HL-60 (cell line): ENCODE data around the gene ERCC4.

Experiments
- DNase-seq, 2 experiments: peaks; one replicate each; pipeline ENCODE4 v3.0.0-alpha.2; 2010 to 2020; ENCODE audit warnings: low read depth in 1 of 2, low spot score in 1 of 2
- H3K27ac ChIP-seq: fragments of 250-450 bp; sonication (Bioruptor Pico); replicated peaks from 2 replicates; pipeline ENCODE4 v1.5.1; 2020; ENCODE audit warnings: mild to moderate bottlenecking, moderate library complexity
- H3K27me3 ChIP-seq: fragments of 250-450 bp; sonication (Bioruptor Pico); 2 replicates; pipeline ENCODE4 v1.5.1; 2021; ENCODE audit warnings: mild to moderate bottlenecking, moderate library complexity; ENCODE audit not compliant: insufficient read depth, poor library complexity, severe bottlenecking
- H3K4me3 ChIP-seq: replicated peaks from 2 replicates; pipeline ENCODE4 v1.5.1; 2011; ENCODE audit warnings: mild to moderate bottlenecking, control low read depth, low read length; ENCODE audit not compliant: insufficient read depth
- CTCF ChIP-seq: IDR thresholded peaks from one replicate; pipeline ENCODE4 v1.5.1; 2011; ENCODE audit warnings: low read length, control low read depth, inconsistent platforms; ENCODE audit not compliant: insufficient read depth
- GABPA ChIP-seq: IDR thresholded peaks from 2 replicates; pipeline ENCODE4 v1.6.1; 2012; ENCODE audit warnings: low read depth
- POLR2AphosphoS5 ChIP-seq: IDR thresholded peaks from 2 replicates; pipeline ENCODE4 v1.6.1; 2012; ENCODE audit warnings: low read depth
- REST ChIP-seq: IDR thresholded peaks from 2 replicates; pipeline ENCODE4 v1.6.1; 2012; ENCODE audit warnings: low read depth; ENCODE audit not compliant: insufficient replicate concordance
- SPI1 ChIP-seq: IDR thresholded peaks from 2 replicates; pipeline ENCODE4 v1.6.1; 2012; ENCODE audit warnings: low read depth, mild to moderate bottlenecking, borderline replicate concordance

Gene ERCC4

GRCh38 chr16:13961099-13961811 lies 41.3 kb downstream of the ERCC4 start:
- DNase-seq: no peak
- no peak overlapping the region for H3K4me3 ChIP-seq
- H3K27ac ChIP-seq: no peak overlapping the region
- TF ChIP-seq POLR2AphosphoS5: no peak
- no peak for TF ChIP-seq SPI1
- no peak for TF ChIP-seq REST
- no peak for TF ChIP-seq CTCF
- no peak for TF ChIP-seq GABPA
- no peaks in the 10 kb centered on the region for H3K27me3 ChIP-seq

GRCh38 chr16:13962232-13962631 lies 42.3 kb downstream of the ERCC4 start:
- Histone ChIP-seq H3K27me3 (no peaks in the 10 kb centered on the region), H3K4me3 (no peak overlapping the region), H3K27ac (no peak overlapping the region)
- no peak for DNase-seq
- TF ChIP-seq CTCF (no peak), GABPA (no peak), REST (no peak), SPI1 (no peak), POLR2AphosphoS5 (no peak)

- no peak for DNase-seq
- Histone ChIP-seq H3K27ac (no peak overlapping the region), H3K4me3 (no peak overlapping the region), H3K27me3 (no peaks in the 10 kb centered on the region)
- no peak for TF ChIP-seq SPI1
- no peak for TF ChIP-seq GABPA
- TF ChIP-seq REST: no peak
- no peak for TF ChIP-seq CTCF
- TF ChIP-seq POLR2AphosphoS5: no peak
Observed at GRCh38 chr16:13968835-13969234, 48.9 kb downstream of the ERCC4 start.
